ENCODE data around the gene PRMT1.

- TF ChIP-seq CTCF (conservative IDR thresholded peaks at IDR 0.05; ENCODE audit: low read depth, low read length) (no peak), EZH2 (IDR thresholded peaks at IDR 0.05; ENCODE audit: borderline replicate concordance, low read depth, low read length, poor library complexity, severe bottlenecking) (no peak)
These were observed 31.1 kb upstream of the PRMT1 start for GRCh38 chr19:49645995-49646394.
